Peyer's patch (tissue), 4 donors: ENCODE measurements around the gene CHST9.

Source experiments
- POLR2A ChIP-seq, 2 donors: fragments of 450-650 bp; IDR thresholded peaks; one replicate each; pipeline ENCODE4 v1.5.1; 2017; ENCODE audit warnings: antibody characterized with exemption in 2 of 2, mild to moderate bottlenecking in 2 of 2, moderate library complexity in 2 of 2
- TF ChIP-seq, protein P1 (sequence below), 6 experiments: fragments of 450-650 bp in 4 of 6; fragments of 200-600 bp in 2 of 6; sonication (generic) in 1 of 6; IDR thresholded peaks; one replicate each; pipeline ENCODE4 v1.5.1; 2017 to 2019; ENCODE audit warnings: antibody characterized with exemption in 6 of 6, mild to moderate bottlenecking in 3 of 6, moderate library complexity in 1 of 6

GRCh38 chr18:26926066-26926675 lies 258.9 kb downstream of the CHST9 start:
- TF ChIP-seq POLR2A (IDR thresholded peaks at IDR 0.05), result no peak
- TF ChIP-seq, protein P1, sequence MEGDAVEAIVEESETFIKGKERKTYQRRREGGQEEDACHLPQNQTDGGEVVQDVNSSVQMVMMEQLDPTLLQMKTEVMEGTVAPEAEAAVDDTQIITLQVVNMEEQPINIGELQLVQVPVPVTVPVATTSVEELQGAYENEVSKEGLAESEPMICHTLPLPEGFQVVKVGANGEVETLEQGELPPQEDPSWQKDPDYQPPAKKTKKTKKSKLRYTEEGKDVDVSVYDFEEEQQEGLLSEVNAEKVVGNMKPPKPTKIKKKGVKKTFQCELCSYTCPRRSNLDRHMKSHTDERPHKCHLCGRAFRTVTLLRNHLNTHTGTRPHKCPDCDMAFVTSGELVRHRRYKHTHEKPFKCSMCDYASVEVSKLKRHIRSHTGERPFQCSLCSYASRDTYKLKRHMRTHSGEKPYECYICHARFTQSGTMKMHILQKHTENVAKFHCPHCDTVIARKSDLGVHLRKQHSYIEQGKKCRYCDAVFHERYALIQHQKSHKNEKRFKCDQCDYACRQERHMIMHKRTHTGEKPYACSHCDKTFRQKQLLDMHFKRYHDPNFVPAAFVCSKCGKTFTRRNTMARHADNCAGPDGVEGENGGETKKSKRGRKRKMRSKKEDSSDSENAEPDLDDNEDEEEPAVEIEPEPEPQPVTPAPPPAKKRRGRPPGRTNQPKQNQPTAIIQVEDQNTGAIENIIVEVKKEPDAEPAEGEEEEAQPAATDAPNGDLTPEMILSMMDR (IDR thresholded peaks at IDR 0.05), result no peak
